Mesendoderm (in vitro differentiated cells): ENCODE data around the gene SPNS3.

ENCODE experiments used
- DNase-seq: peaks from one replicate; pipeline ENCODE4 v3.0.0; 2013
- H2AK5ac ChIP-seq: 2 replicates; pipeline ENCODE4 v1.6.1; 2013; ENCODE audit warnings: low read length, inconsistent platforms
- H2BK120ac ChIP-seq: 2 replicates; pipeline ENCODE4 v1.6.1; 2013; ENCODE audit warnings: low read depth, mild to moderate bottlenecking, low read length, moderate library complexity, mixed read lengths
- H2BK15ac ChIP-seq: replicated peaks from 2 replicates; pipeline ENCODE4 v1.6.1; 2013; ENCODE audit warnings: low read depth, mild to moderate bottlenecking, moderate library complexity
- H2BK5ac ChIP-seq: 2 replicates; pipeline ENCODE4 v1.6.1; 2013; ENCODE audit warnings: low read length, inconsistent platforms
- H3K18ac ChIP-seq: 2 replicates; pipeline ENCODE4 v1.6.1; 2013; ENCODE audit warnings: mild to moderate bottlenecking, low read length, mixed read lengths
- H3K23ac ChIP-seq: one replicate; pipeline ENCODE4 v1.6.1; 2013; ENCODE audit warnings: low read length
- H3K27ac ChIP-seq: 2 replicates; pipeline ENCODE4 v1.5.1; 2013; ENCODE audit warnings: low read depth, mild to moderate bottlenecking, inconsistent platforms, low read length, moderate library complexity
- H3K27me3 ChIP-seq: 2 replicates; pipeline ENCODE4 v1.6.1; 2013; ENCODE audit warnings: low read length, control low read depth, mild to moderate bottlenecking, inconsistent platforms; ENCODE audit not compliant: insufficient read depth, poor library complexity
- H3K36me3 ChIP-seq: 2 replicates; pipeline ENCODE4 v1.6.1; 2013; ENCODE audit warnings: low read length, inconsistent platforms; ENCODE audit not compliant: control insufficient read depth, insufficient read depth
- H3K4ac ChIP-seq: one replicate; pipeline ENCODE4 v1.6.1; 2013; ENCODE audit warnings: low read depth, mild to moderate bottlenecking, low read length, moderate library complexity
- H3K4me1 ChIP-seq: 2 replicates; pipeline ENCODE4 v1.6.1; 2013; ENCODE audit warnings: low read depth, low read length, inconsistent platforms; ENCODE audit not compliant: control insufficient read depth
- H3K4me2 ChIP-seq: 2 replicates; pipeline ENCODE4 v1.6.1; 2013; ENCODE audit warnings: low read length
- H3K4me3 ChIP-seq: 2 replicates; pipeline ENCODE4 v1.5.1; 2013; ENCODE audit warnings: mild to moderate bottlenecking, low read length
- H3K56ac ChIP-seq: one replicate; pipeline ENCODE4 v1.6.1; 2013; ENCODE audit warnings: low read length
- H3K79me1 ChIP-seq: 2 replicates; pipeline ENCODE4 v1.6.1; 2013; ENCODE audit warnings: low read length, inconsistent platforms
- H3K79me2 ChIP-seq: 2 replicates; pipeline ENCODE4 v1.6.1; 2013; ENCODE audit warnings: mild to moderate bottlenecking, low read length; ENCODE audit not compliant: control insufficient read depth, insufficient read depth
- H3K9ac ChIP-seq: 2 replicates; pipeline ENCODE4 v1.6.1; 2013; ENCODE audit warnings: low read length, inconsistent platforms
- H4K5ac ChIP-seq: one replicate; pipeline ENCODE4 v1.6.1; 2013; ENCODE audit warnings: low read length
- H4K8ac ChIP-seq: one replicate; pipeline ENCODE4 v1.6.1; 2013; ENCODE audit warnings: low read depth, mild to moderate bottlenecking, control low read depth, low read length, moderate library complexity
- WGBS: extraction: QIAGEN DNeasy Blood & Tissue Kit; methylation state at CpG from one replicate; pipeline ENCODE4 v1.1.7; 2013; ENCODE audit warnings: low lambda C conversion rate, missing lambda C conversion rate; ENCODE audit not compliant: insufficient coverage; ENCODE audit errors: extremely low coverage; 5-methylcytosine and 5-hydroxymethylcytosine counted together

SPNS3 gene

GRCh38 chr17:4500191-4500571, 66.4 kb downstream of the SPNS3 start:
- no peaks in the 10 kb centered on the region for H3K79me1 ChIP-seq
- no peaks in the 10 kb centered on the region for H3K79me2 ChIP-seq
- no peak overlapping the region for H4K8ac ChIP-seq
- no peak overlapping the region for H4K5ac ChIP-seq
- no peak overlapping the region for H3K4me3 ChIP-seq
- H3K4ac ChIP-seq, result no peak overlapping the region
- no peak overlapping the region for H3K9ac ChIP-seq
- peaks cover 13% of the 10 kb centered on the region for H3K27me3 ChIP-seq
- H2BK5ac ChIP-seq, result no peak overlapping the region
- no peaks in the 10 kb centered on the region for H3K36me3 ChIP-seq
- DNase-seq, result no peak
- no peak overlapping the region for H2AK5ac ChIP-seq
- no peak overlapping the region for H3K4me2 ChIP-seq
- H2BK120ac ChIP-seq, result no peak overlapping the region
- no peak overlapping the region for H3K56ac ChIP-seq
- no peak overlapping the region for H3K27ac ChIP-seq
- H3K4me1 ChIP-seq, result no peaks in the 10 kb centered on the region
- H2BK15ac ChIP-seq, result no peak overlapping the region
- WGBS, result no CpG with 5 or more reads among the region's 7 CpGs
- H3K18ac ChIP-seq, result no peak overlapping the region
- no peak overlapping the region for H3K23ac ChIP-seq

DNA sequence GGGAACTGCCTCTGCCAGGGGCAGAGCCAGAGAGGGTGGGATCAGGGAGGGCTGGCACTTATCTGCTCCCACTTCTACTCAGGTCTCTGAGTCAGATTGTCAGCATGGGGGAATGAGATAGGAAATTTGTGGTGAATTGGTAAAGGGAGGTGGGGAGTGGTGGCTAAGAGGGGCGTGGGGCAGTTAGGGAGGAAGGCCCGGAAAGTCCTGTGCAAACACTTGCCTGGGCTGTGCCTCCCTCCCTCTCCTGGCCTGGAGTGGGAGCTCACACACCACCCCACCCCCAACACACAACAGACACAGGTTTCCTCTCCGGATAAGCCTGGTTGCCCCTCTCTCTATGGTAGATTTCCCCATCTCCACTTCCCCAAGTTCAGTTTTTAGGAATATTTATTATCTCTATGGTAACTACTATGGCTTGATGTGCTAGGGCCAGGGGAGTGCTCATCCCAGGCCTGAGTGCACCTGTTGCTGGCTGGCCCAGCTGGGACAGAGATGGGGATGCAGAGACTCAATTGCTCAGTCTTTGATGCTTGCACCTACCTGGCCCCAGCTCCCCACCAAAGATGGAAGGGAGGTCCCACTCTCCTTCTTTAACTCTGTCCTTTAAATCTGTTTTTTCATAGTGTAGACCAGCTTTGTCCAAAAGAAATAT, 67.7 kb downstream of the SPNS3 start:
- H4K8ac ChIP-seq, result no peak overlapping the region
- H3K79me1 ChIP-seq, result no peaks in the 10 kb centered on the region
- no peak overlapping the region for H2AK5ac ChIP-seq
- H3K36me3 ChIP-seq, result no peaks in the 10 kb centered on the region
- no CpG with 5 or more reads among the region's 3 CpGs for WGBS
- no peak for DNase-seq
- no peak overlapping the region for H3K4me2 ChIP-seq
- no peak overlapping the region for H2BK15ac ChIP-seq
- no peak overlapping the region for H3K56ac ChIP-seq
- no peak overlapping the region for H2BK120ac ChIP-seq
- no peaks in the 10 kb centered on the region for H3K4me1 ChIP-seq
- no peaks in the 10 kb centered on the region for H3K79me2 ChIP-seq
- no peak overlapping the region for H3K4ac ChIP-seq
- no peak overlapping the region for H3K23ac ChIP-seq
- peaks cover 13% of the 10 kb centered on the region for H3K27me3 ChIP-seq
- H2BK5ac ChIP-seq, result no peak overlapping the region
- no peak overlapping the region for H3K9ac ChIP-seq
- no peak overlapping the region for H3K27ac ChIP-seq
- H3K18ac ChIP-seq, result no peak overlapping the region
- no peak overlapping the region for H4K5ac ChIP-seq
- H3K4me3 ChIP-seq, result no peak overlapping the region

GRCh38 chr17:4502466-4503154, 68.9 kb downstream of the SPNS3 start:
- WGBS, result no CpG with 5 or more reads among the region's 18 CpGs
- no peak overlapping the region for H3K4me2 ChIP-seq
- H3K23ac ChIP-seq, result no peak overlapping the region
- peaks cover 13% of the 10 kb centered on the region for H3K27me3 ChIP-seq
- H2BK120ac ChIP-seq, result no peak overlapping the region
- no peak overlapping the region for H2AK5ac ChIP-seq
- H3K27ac ChIP-seq, result no peak overlapping the region
- H3K9ac ChIP-seq, result no peak overlapping the region
- H3K79me2 ChIP-seq, result no peaks in the 10 kb centered on the region
- H4K5ac ChIP-seq, result no peak overlapping the region
- H2BK15ac ChIP-seq, result no peak overlapping the region
- no peak overlapping the region for H3K18ac ChIP-seq
- no peaks in the 10 kb centered on the region for H3K79me1 ChIP-seq
- no peak overlapping the region for H2BK5ac ChIP-seq
- no peak overlapping the region for H3K4ac ChIP-seq
- no peaks in the 10 kb centered on the region for H3K4me1 ChIP-seq
- no peak overlapping the region for H4K8ac ChIP-seq
- no peak overlapping the region for H3K56ac ChIP-seq
- no peak for DNase-seq
- no peaks in the 10 kb centered on the region for H3K36me3 ChIP-seq
- no peak overlapping the region for H3K4me3 ChIP-seq

GRCh38 chr17:4503283-4504025, 69.7 kb downstream of the SPNS3 start:
- no peak overlapping the region for H2BK15ac ChIP-seq
- no peak overlapping the region for H3K56ac ChIP-seq
- H3K27me3 ChIP-seq, result peaks cover 12% of the 10 kb centered on the region
- H3K79me2 ChIP-seq, result no peaks in the 10 kb centered on the region
- no peaks in the 10 kb centered on the region for H3K4me1 ChIP-seq
- no CpG with 5 or more reads among the region's 4 CpGs for WGBS
- H3K9ac ChIP-seq, result no peak overlapping the region
- H4K8ac ChIP-seq, result no peak overlapping the region
- no peak overlapping the region for H4K5ac ChIP-seq
- H3K4me3 ChIP-seq, result no peak overlapping the region
- H3K36me3 ChIP-seq, result no peaks in the 10 kb centered on the region
- no peak overlapping the region for H3K4me2 ChIP-seq
- DNase-seq, result no peak
- no peak overlapping the region for H2AK5ac ChIP-seq
- no peaks in the 10 kb centered on the region for H3K79me1 ChIP-seq
- no peak overlapping the region for H3K23ac ChIP-seq
- no peak overlapping the region for H3K27ac ChIP-seq
- no peak overlapping the region for H2BK5ac ChIP-seq
- H3K18ac ChIP-seq, result no peak overlapping the region
- no peak overlapping the region for H2BK120ac ChIP-seq
- H3K4ac ChIP-seq, result no peak overlapping the region

- H3K4me1 ChIP-seq, result no peaks in the 10 kb centered on the region
- no peak overlapping the region for H2BK15ac ChIP-seq
- H3K56ac ChIP-seq, result no peak overlapping the region
- H3K36me3 ChIP-seq, result no peaks in the 10 kb centered on the region
- no peak overlapping the region for H3K18ac ChIP-seq
- H3K79me2 ChIP-seq, result no peaks in the 10 kb centered on the region
- H4K5ac ChIP-seq, result no peak overlapping the region
- H2BK120ac ChIP-seq, result no peak overlapping the region
- H3K4me3 ChIP-seq, result no peak overlapping the region
- no CpG with 5 or more reads among the region's 5 CpGs for WGBS
- H2BK5ac ChIP-seq, result no peak overlapping the region
- H3K4me2 ChIP-seq, result no peak overlapping the region
- peaks cover 11% of the 10 kb centered on the region for H3K27me3 ChIP-seq
- no peak overlapping the region for H3K4ac ChIP-seq
- no peak overlapping the region for H3K27ac ChIP-seq
- H4K8ac ChIP-seq, result no peak overlapping the region
- H3K79me1 ChIP-seq, result no peaks in the 10 kb centered on the region
- no peak overlapping the region for H2AK5ac ChIP-seq
- no peak overlapping the region for H3K9ac ChIP-seq
- H3K23ac ChIP-seq, result no peak overlapping the region
- DNase-seq, result no peak
Observed at GRCh38 chr17:4504188-4504587, 70.4 kb downstream of the SPNS3 start.
